ENCODE results near the gene PAX5.

The PAX5 gene

DNA sequence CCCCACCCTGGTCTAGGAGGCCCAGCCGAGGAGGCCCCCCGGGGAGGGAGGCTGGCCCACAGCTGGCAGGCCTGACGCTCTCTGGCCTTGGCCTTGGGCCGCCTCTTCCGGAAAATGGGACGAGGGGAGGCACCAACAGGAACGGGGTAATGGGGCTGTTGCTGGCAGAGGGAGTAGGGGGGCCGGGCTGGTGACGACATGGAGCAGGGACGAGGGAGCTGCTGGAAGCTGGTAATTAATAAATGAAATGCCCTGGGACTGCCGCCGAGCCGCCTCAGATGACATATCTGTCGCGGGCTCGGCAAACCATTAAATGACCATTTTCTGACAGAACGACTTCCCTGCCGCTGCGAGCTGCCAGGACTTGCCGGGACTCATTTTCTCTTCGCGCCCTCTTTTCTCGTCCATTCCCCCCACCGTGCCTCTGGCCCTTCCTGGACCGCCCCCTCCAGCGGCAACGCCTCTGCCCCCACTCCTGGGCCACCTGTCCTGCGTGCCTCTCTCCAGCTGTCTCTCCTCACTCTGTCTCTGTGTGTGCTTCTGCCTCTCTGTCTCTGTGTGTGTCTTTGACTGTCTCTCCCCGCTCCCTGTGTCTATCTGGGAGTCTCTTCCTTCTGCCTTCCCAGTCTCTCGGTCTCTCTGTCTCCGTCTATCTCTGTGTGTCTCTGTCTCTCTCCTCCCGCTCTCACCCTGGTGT is 215.7 kb downstream of the PAX5 start:
- DNase-seq (ENCODE audit: low spot score) = no peak

DNA sequence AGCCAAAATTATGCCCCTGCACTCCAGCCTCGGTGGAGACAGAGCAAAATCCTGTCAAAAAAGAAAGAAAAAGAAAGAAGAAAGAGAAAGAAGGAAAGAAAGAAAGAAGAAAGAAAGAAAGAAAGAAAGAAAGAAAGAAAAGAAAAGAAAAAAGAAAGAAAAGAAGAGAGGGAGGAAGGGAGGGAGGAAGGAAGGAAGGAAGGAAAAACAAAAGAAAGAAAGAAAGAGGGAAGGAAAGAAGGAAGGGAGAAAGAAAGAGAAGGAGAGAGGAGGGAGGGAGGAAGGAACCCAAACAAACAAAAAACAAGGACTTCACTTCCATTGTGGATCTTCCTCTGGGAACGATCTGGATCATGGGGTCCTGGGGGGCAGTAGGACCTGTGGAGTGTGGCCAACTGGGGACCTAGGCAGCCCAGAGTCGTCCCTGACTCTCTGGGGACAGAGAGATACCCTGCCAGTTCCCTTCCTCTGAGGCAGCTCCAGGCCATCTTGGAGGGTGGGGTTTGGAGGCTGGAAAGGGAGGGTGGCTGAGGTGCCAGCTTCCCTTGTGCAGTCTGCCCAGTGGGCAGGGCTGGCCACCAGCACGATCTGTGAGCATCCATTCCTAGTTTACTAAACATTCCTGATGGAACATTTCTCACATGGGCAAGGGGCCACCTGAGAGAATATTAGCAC is 216.8 kb downstream of the PAX5 start:
- no peak for DNase-seq (ENCODE audit: low spot score)
- in situ Hi-C loops (cut with MboI; ENCODE audit: low pct_unique_long_range_greater_than_20kb, low sequenced_read_pairs, unreplicated experiment) = no loop called here

More for the DNA sequence above, 215.7 kb downstream of the PAX5 start:
- TF ChIP-seq, protein P1, sequence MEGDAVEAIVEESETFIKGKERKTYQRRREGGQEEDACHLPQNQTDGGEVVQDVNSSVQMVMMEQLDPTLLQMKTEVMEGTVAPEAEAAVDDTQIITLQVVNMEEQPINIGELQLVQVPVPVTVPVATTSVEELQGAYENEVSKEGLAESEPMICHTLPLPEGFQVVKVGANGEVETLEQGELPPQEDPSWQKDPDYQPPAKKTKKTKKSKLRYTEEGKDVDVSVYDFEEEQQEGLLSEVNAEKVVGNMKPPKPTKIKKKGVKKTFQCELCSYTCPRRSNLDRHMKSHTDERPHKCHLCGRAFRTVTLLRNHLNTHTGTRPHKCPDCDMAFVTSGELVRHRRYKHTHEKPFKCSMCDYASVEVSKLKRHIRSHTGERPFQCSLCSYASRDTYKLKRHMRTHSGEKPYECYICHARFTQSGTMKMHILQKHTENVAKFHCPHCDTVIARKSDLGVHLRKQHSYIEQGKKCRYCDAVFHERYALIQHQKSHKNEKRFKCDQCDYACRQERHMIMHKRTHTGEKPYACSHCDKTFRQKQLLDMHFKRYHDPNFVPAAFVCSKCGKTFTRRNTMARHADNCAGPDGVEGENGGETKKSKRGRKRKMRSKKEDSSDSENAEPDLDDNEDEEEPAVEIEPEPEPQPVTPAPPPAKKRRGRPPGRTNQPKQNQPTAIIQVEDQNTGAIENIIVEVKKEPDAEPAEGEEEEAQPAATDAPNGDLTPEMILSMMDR (IDR thresholded peaks at IDR 0.05; ENCODE audit: extremely low read depth, insufficient read depth, missing control alignments) = no peak
- in situ Hi-C loops (cut with MboI; ENCODE audit: low pct_unique_long_range_greater_than_20kb, low sequenced_read_pairs, unreplicated experiment) = no loop called here

DNA sequence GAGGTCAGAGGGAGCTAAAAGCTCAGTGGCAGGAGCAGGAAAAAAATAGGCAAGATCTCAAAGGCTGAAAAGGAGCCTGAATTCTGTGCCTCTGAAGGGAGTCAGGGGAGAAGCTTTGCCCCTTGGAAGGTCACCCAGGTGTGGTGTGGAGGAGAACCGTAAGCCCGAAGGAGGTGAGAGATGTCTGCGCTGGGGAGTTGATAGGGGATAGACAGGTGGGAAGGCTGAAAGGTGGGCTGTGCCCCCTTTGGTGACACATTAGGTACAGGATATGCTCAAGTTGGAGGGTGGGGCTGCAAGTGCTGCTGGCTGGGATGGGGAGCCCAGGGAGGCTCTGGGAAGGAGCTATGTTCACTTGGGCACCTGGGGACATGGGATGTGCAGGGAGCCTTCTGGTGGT is 217.7 kb downstream of the PAX5 start:
- DNase-seq (ENCODE audit: low spot score) = no peak
- in situ Hi-C loops (cut with MboI; ENCODE audit: low pct_unique_long_range_greater_than_20kb, low sequenced_read_pairs, unreplicated experiment) = no loop called here
- TF ChIP-seq, protein P1 (IDR thresholded peaks at IDR 0.05; ENCODE audit: extremely low read depth, insufficient read depth, missing control alignments) = no peak

More for the DNA sequence above, 216.8 kb downstream of the PAX5 start:
- TF ChIP-seq, protein P1 (IDR thresholded peaks at IDR 0.05; ENCODE audit: extremely low read depth, insufficient read depth, missing control alignments) = no peak

DNA sequence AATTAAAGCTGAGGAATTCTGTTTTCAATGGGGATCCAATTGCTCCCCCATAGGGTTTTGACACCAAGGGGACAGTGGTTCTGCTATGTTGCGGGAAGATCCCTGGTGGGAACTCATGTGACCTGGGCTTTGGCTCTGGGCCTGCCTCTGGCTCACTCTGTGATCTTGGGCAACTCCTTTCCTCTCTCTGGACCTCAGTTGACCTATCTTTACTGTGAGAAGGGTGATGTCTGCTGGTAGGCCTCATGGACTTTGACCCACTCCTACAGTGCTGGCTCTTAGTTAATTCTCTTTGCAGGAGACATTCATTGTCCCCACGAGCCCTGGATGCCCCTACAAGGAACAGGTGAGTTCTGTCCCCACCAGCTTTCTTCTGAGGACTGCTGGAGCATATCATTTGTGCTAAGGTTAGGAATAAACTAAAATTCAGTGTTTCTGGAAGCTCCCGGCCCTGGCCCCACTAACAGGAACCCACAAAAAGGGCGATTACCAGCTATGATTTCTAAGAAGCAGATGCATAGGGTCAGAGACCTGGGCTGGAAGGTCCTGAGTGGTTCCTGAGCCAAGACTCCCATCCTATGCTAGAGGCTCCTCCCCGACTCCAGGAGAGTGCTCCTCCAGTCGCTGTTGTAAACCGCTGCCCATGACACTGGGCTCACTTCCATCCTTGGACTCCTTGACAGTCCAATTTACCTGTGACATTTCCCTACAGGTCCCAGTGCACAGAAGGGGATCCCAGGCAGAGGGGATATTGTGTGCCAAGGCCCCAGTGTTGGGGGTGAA is 218.3 kb downstream of the PAX5 start:
- TF ChIP-seq, protein P1 (IDR thresholded peaks at IDR 0.05; ENCODE audit: extremely low read depth, insufficient read depth, missing control alignments) = no peak
- in situ Hi-C loops (cut with MboI; ENCODE audit: low pct_unique_long_range_greater_than_20kb, low sequenced_read_pairs, unreplicated experiment) = no loop called here
- no peak for DNase-seq (ENCODE audit: low spot score)

DNA sequence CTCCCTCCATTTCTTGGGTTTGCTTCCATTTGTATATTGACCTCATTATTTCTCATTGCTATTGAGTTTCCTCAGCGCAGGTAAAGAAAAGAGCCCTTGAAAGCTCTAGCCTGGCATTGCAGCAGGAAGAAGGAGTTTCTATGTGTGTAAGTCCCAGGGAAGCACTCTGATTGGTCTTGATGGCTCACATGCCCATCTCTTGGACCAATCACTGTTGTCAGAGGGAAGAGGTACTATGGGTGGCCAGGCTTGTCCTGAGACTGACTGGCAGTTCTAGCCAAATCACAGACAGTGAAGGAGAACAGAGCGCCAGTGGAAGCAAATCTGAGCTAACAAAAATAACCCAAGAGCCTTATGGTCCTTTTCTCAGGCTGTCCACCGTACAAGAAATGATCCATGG is 219.0 kb downstream of the PAX5 start:
- in situ Hi-C loops (cut with MboI; ENCODE audit: low pct_unique_long_range_greater_than_20kb, low sequenced_read_pairs, unreplicated experiment) = no loop called here
- no peak for DNase-seq (ENCODE audit: low spot score)
- TF ChIP-seq, protein P1 (IDR thresholded peaks at IDR 0.05; ENCODE audit: extremely low read depth, insufficient read depth, missing control alignments) = no peak

DNA sequence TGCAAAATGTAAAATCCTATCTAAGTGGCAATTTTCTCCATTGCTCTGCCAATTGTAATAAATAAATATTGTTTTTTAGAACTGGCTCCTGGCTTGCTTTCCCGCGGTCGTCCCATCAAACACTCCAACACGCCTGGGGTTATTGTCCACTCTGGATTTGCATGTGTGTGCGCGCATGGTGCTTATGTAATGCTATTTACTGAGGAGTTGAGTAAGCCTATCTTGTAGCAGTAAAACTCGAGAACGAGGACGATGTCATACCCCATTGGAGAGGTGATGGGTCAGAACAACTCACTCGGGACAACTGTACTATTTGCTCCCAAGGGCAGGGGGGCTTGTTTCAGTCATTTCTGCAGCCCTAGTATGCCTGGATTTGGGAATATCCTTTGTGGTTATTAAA is 220.9 kb downstream of the PAX5 start:
- TF ChIP-seq, protein P1 (IDR thresholded peaks at IDR 0.05; ENCODE audit: extremely low read depth, insufficient read depth, missing control alignments) = no peak
- in situ Hi-C loops (cut with MboI; ENCODE audit: low pct_unique_long_range_greater_than_20kb, low sequenced_read_pairs, unreplicated experiment) = no loop called here
- DNase-seq (ENCODE audit: low spot score) = no peak

Measured in GM13977 (cell line).